Tibial nerve (tissue), 4 donors: ENCODE results near the gene AKNA. TPM values are rescaled to one million over a fixed set of nuclear protein-coding genes. Genes with fewer than 3 reads are reported as not detected.

Source experiments
- DNase-seq, 2 donors: peaks; one replicate each; pipeline ENCODE4 v3.0.0-alpha.2; 2019; ENCODE audit warnings: low spot score in 2 of 2
- H3K27ac ChIP-seq, 4 donors: fragments of 200-600 bp; sonication (generic) in 3 of 4; one replicate each; pipeline ENCODE4 v1.5.1; 2017 to 2019; ENCODE audit warnings: mild to moderate bottlenecking in 1 of 4
- H3K27me3 ChIP-seq, 2 donors: fragments of 200-600 bp; sonication (generic) in 1 of 2; one replicate each; pipeline versions ENCODE4 v1.5.1 to v1.6.0; 2017 to 2019
- H3K36me3 ChIP-seq, 3 donors: fragments of 200-600 bp; sonication (generic); one replicate each; pipeline ENCODE4 v1.5.1; 2018 to 2019
- H3K4me1 ChIP-seq, 4 donors: fragments of 200-600 bp; sonication (generic) in 3 of 4; one replicate each; pipeline ENCODE4 v1.5.1; 2017 to 2019
- H3K4me3 ChIP-seq, 4 donors: fragments of 200-600 bp; sonication (generic) in 3 of 4; one replicate each; pipeline ENCODE4 v1.5.1; 2017 to 2019; ENCODE audit warnings: mild to moderate bottlenecking in 1 of 4, moderate library complexity in 1 of 4
- H3K9me3 ChIP-seq, 4 donors: fragments of 200-600 bp; sonication (generic) in 3 of 4; one replicate each; pipeline ENCODE4 v1.5.1; 2017 to 2019
- CTCF ChIP-seq, 5 experiments: fragments of 200-600 bp in 3 of 5; fragments of 450-650 bp in 2 of 5; sonication (generic) in 3 of 5; IDR thresholded peaks; one replicate each; pipeline ENCODE4 v1.5.1; 2016 to 2019; ENCODE audit warnings: antibody characterized with exemption in 5 of 5, mild to moderate bottlenecking in 3 of 5, moderate library complexity in 2 of 5
- EP300 ChIP-seq, 2 donors: sonication (generic); formaldehyde crosslinking; IDR thresholded peaks; one replicate each; pipeline ENCODE4 v1.6.1; 2017; ENCODE audit warnings: antibody characterized with exemption in 2 of 2, mild to moderate bottlenecking in 1 of 2
- POLR2A ChIP-seq, 2 donors: fragments of 450-650 bp; IDR thresholded peaks; one replicate each; pipeline ENCODE4 v1.6.1; 2017; ENCODE audit warnings: antibody characterized with exemption in 2 of 2, mild to moderate bottlenecking in 2 of 2, moderate library complexity in 2 of 2
- WGBS, 2 donors: methylation state at CpG; one replicate each; pipeline ENCODE4 v1.1.5; 2018; 5-methylcytosine and 5-hydroxymethylcytosine counted together
- total RNA-seq, 4 donors: library from RNA; depleted of rRNA; stranded (reverse); fragments of >200 nt; gene quantifications; one replicate each; pipeline ENCODE4 v1.1.0, GENCODE V29; 2016

The AKNA gene
- total RNA-seq, 4 donors from 2014 or later, result 23.6 to 42.2 (median 36.6) TPM

- H3K9me3 ChIP-seq, result no peaks in the 10 kb centered on the region
- H3K27ac ChIP-seq, result no peak overlapping the region
- peaks cover 3 to 68% (median 11%) of the 10 kb centered on the region in 3 donors for H3K36me3 ChIP-seq
- 87 to 97% methylated on average over 5 of the region's 5 CpGs for WGBS, 2 donors
- no peak for DNase-seq
- no peaks in the 10 kb centered on the region for H3K27me3 ChIP-seq
- H3K4me1 ChIP-seq, result peaks cover 0 to 29% (median 20%) of the 10 kb centered on the region in 4 donors
- TF ChIP-seq POLR2A (IDR thresholded peaks at IDR 0.05) (no peak), EP300 (IDR thresholded peaks at IDR 0.05) (no peak), CTCF (IDR thresholded peaks at IDR 0.05) (no peak)
- H3K4me3 ChIP-seq, result no peak overlapping the region
These were observed 8.9 kb downstream of the AKNA start for GRCh38 chr9:114378883-114379282.

GRCh38 chr9:114378016-114378415 lies 9.8 kb downstream of the AKNA start:
- Histone ChIP-seq H3K9me3 (no peaks in the 10 kb centered on the region), H3K27ac (no peak overlapping the region), H3K4me1 (peaks cover 0 to 24% (median 14%) of the 10 kb centered on the region in 4 donors), H3K4me3 (no peak overlapping the region), H3K27me3 (no peaks in the 10 kb centered on the region), H3K36me3 (peaks cover 3 to 77% (median 11%) of the 10 kb centered on the region in 3 donors)
- DNase-seq, result no peak
- 89 to 93% methylated on average over 8 of the region's 8 CpGs for WGBS, 2 donors
- no peak for TF ChIP-seq CTCF (IDR thresholded peaks at IDR 0.05)
- TF ChIP-seq POLR2A (IDR thresholded peaks at IDR 0.05), result no peak
- no peak for TF ChIP-seq EP300 (IDR thresholded peaks at IDR 0.05)

- Histone ChIP-seq H3K4me1 (peaks cover 0 to 24% (median 10%) of the 10 kb centered on the region in 4 donors), H3K27me3 (no peaks in the 10 kb centered on the region), H3K27ac (no peak overlapping the region), H3K36me3 (peaks cover 3 to 84% (median 11%) of the 10 kb centered on the region in 3 donors), H3K9me3 (no peaks in the 10 kb centered on the region), H3K4me3 (no peak overlapping the region)
- no peak for DNase-seq
- 93 to 94% methylated on average over 18 to 19 of the region's 19 CpGs for WGBS, 2 donors
- TF ChIP-seq POLR2A (IDR thresholded peaks at IDR 0.05), result no peak
- TF ChIP-seq EP300 (IDR thresholded peaks at IDR 0.05), result no peak
- no peak for TF ChIP-seq CTCF (IDR thresholded peaks at IDR 0.05)
These were observed 11.0 kb downstream of the AKNA start for GRCh38 chr9:114376586-114377445.

- Histone ChIP-seq H3K27ac (no peak overlapping the region), H3K27me3 (no peaks in the 10 kb centered on the region), H3K9me3 (no peaks in the 10 kb centered on the region), H3K4me1 (peaks cover 0 to 34% (median 15%) of the 10 kb centered on the region in 4 donors), H3K36me3 (peaks cover 3 to 83% (median 11%) of the 10 kb centered on the region in 3 donors), H3K4me3 (no peak overlapping the region)
- no peak for TF ChIP-seq POLR2A (IDR thresholded peaks at IDR 0.05)
- no peak for TF ChIP-seq EP300 (IDR thresholded peaks at IDR 0.05)
- no peak for TF ChIP-seq CTCF (IDR thresholded peaks at IDR 0.05)
- 88 to 90% methylated on average over 9 of the region's 9 CpGs for WGBS, 2 donors
- DNase-seq, result no peak
These were observed 12.2 kb downstream of the AKNA start for GRCh38 chr9:114375386-114376175.
